Smooth muscle cell (in vitro differentiated cells): Measurements from ENCODE around the gene CNIH1. TPM values are rescaled to one million over a fixed set of nuclear protein-coding genes. Genes with fewer than 3 reads are reported as not detected.
"Not testable (repeated sequence)": the region's sequence is repeated elsewhere in the genome, so short reads cannot be mapped to it uniquely, and the experiment has no call there.

Source experiments
- DNase-seq: peaks from one replicate; lab custom pipeline; 2025; ENCODE audit not compliant: unreplicated experiment; lab: John Stamatoyannopoulos, UW
- H2AFZ ChIP-seq: fragments of 200-600 bp; sonication (generic); 2 replicates; pipeline ENCODE4 v1.6.0; 2016; ENCODE audit warnings: antibody characterized with exemption, low read depth, mild to moderate bottlenecking
- H3F3A ChIP-seq: fragments of 200-600 bp; sonication (generic); 2 replicates; pipeline ENCODE4 v1.6.0; 2017; ENCODE audit warnings: antibody characterized with exemption, low read depth
- H3K27ac ChIP-seq: fragments of 200-600 bp; sonication (generic); 2 replicates; pipeline ENCODE4 v1.5.1; 2016; ENCODE audit warnings: low read depth, mild to moderate bottlenecking
- H3K27me3 ChIP-seq: fragments of 200-600 bp; sonication (generic); 2 replicates; pipeline ENCODE4 v1.6.1; 2016; ENCODE audit warnings: low read depth, mild to moderate bottlenecking
- H3K36me3 ChIP-seq: fragments of 200-600 bp; sonication (generic); 2 replicates; pipeline ENCODE4 v1.5.1; 2016; ENCODE audit warnings: low read depth
- H3K4me1 ChIP-seq: fragments of 200-600 bp; sonication (generic); 2 replicates; pipeline ENCODE4 v1.5.1; 2016; ENCODE audit warnings: low read depth
- H3K4me2 ChIP-seq: fragments of 200-600 bp; sonication (generic); 2 replicates; pipeline ENCODE4 v1.6.0; 2016; ENCODE audit warnings: mild to moderate bottlenecking
- H3K4me3 ChIP-seq: fragments of 200-600 bp; sonication (generic); 2 replicates; pipeline ENCODE4 v1.5.1; 2016; ENCODE audit warnings: mild to moderate bottlenecking
- H3K79me2 ChIP-seq: fragments of 200-600 bp; sonication (generic); 2 replicates; pipeline ENCODE4 v1.6.0; 2016; ENCODE audit warnings: low read depth, mild to moderate bottlenecking
- H3K9ac ChIP-seq: fragments of 200-600 bp; sonication (generic); 2 replicates; pipeline ENCODE4 v1.6.0; 2016; ENCODE audit warnings: low read depth
- H3K9me3 ChIP-seq: fragments of 200-600 bp; sonication (generic); replicated peaks from 2 replicates; pipeline ENCODE4 v1.5.1; 2016; ENCODE audit warnings: low read depth
- H4K20me1 ChIP-seq: fragments of 200-600 bp; sonication (generic); 2 replicates; pipeline ENCODE4 v1.6.0; 2016; ENCODE audit warnings: low read depth
- CTCF ChIP-seq: fragments of 200-600 bp; sonication (generic); IDR thresholded peaks from 2 replicates; pipeline ENCODE4 v1.5.1; 2017; ENCODE audit warnings: borderline replicate concordance, mild to moderate bottlenecking, antibody characterized with exemption; ENCODE audit not compliant: insufficient read depth, poor library complexity, severe bottlenecking
- WGBS: methylation state at CpG from one replicate; pipeline ENCODE4 v1.1.7; 2016; ENCODE audit warnings: low lambda C conversion rate; 5-methylcytosine and 5-hydroxymethylcytosine counted together
- polyA plus RNA-seq: library from polyadenylated mRNA; unstranded; fragments of >200 nt; fragmentation: Nextera tagmentation; extraction: Ambion mirVana; gene quantifications from 2 replicates; pipeline ENCODE4 v1.2.1, GENCODE V29; 2016
- total RNA-seq: library from RNA; depleted of rRNA; stranded (reverse); fragments of >200 nt; gene quantifications from 2 replicates; pipeline ENCODE4 v1.2.3, GENCODE V29; 2014

The CNIH1 gene
- total and polyA plus RNA-seq, 2 experiments from 2014 or later = 133 to 172 TPM

- H3K4me3 ChIP-seq = peak overlapping the region; percentile 73
- peak overlapping the region; percentile 98 for H3K4me2 ChIP-seq
- H3K79me2 ChIP-seq = peaks cover 52% of the 10 kb centered on the region
- H3K4me1 ChIP-seq = peaks cover 43% of the 10 kb centered on the region
- no peak for TF ChIP-seq CTCF
- peaks cover 4% of the 10 kb centered on the region for H3F3A ChIP-seq
- H3K27ac ChIP-seq = peak overlapping the region; percentile 94
- H3K9me3 ChIP-seq = no peaks in the 10 kb centered on the region
- 1% methylated on average over 5 of the region's 5 CpGs for WGBS
- no peak for DNase-seq
- H4K20me1 ChIP-seq = peaks cover 49% of the 10 kb centered on the region
- peak overlapping the region; percentile 23 for H2AFZ ChIP-seq
- no peaks in the 10 kb centered on the region for H3K36me3 ChIP-seq
- no peaks in the 10 kb centered on the region for H3K27me3 ChIP-seq
- H3K9ac ChIP-seq = peak overlapping the region; percentile 80
Observed at GRCh38 chr14:54440476-54440872, 700 bp downstream of the CNIH1 start.

- Histone ChIP-seq H4K20me1 (peaks cover 54% of the 10 kb centered on the region), H3K9ac (peak overlapping the region; percentile 80), H3K27ac (peak overlapping the region; percentile 94), H3K4me1 (peaks cover 47% of the 10 kb centered on the region), H3K79me2 (peaks cover 56% of the 10 kb centered on the region), H3K4me2 (peak overlapping the region; percentile 98), H2AFZ (peak overlapping the region; percentile 23), H3K36me3 (no peaks in the 10 kb centered on the region), H3K9me3 (no peaks in the 10 kb centered on the region), H3F3A (peaks cover 4% of the 10 kb centered on the region), H3K27me3 (no peaks in the 10 kb centered on the region), H3K4me3 (peak overlapping the region; percentile 73)
- no peak for DNase-seq
- TF ChIP-seq CTCF = no peak
- WGBS = 31% methylated on average over 7 of the region's 7 CpGs
Observed at GRCh38 chr14:54440037-54440436, 1.1 kb downstream of the CNIH1 start.

- TF ChIP-seq CTCF = no peak
- Histone ChIP-seq H3K27ac (no peak overlapping the region), H3K4me3 (no peak overlapping the region), H3K4me2 (peak overlapping the region; percentile 50), H3K27me3 (no peaks in the 10 kb centered on the region), H3F3A (peaks cover 4% of the 10 kb centered on the region), H3K4me1 (peaks cover 50% of the 10 kb centered on the region), H3K9me3 (no peaks in the 10 kb centered on the region), H2AFZ (no peak overlapping the region), H3K79me2 (peaks cover 70% of the 10 kb centered on the region), H3K9ac (no peak overlapping the region), H4K20me1 (peaks cover 67% of the 10 kb centered on the region), H3K36me3 (no peaks in the 10 kb centered on the region)
- DNase-seq = no peak
- WGBS = 68% methylated on average over 4 of the region's 4 CpGs
Observed at GRCh38 chr14:54438703-54439102, 2.5 kb downstream of the CNIH1 start.

GRCh38 chr14:54437954-54438353 is 3.2 kb downstream of the CNIH1 start:
- not testable (repeated sequence) for H3K4me3 ChIP-seq, H3K9me3 ChIP-seq, H3F3A ChIP-seq, H2AFZ ChIP-seq, H3K27me3 ChIP-seq, H3K27ac ChIP-seq, H3K4me2 ChIP-seq, H3K9ac ChIP-seq, H3K36me3 ChIP-seq, DNase-seq
- Histone ChIP-seq H4K20me1 (peaks cover 74% of the 10 kb centered on the region), H3K79me2 (peaks cover 77% of the 10 kb centered on the region), H3K4me1 (peaks cover 50% of the 10 kb centered on the region)
- 94% methylated on average over 4 of the region's 4 CpGs for WGBS
